RCC 7860 (cell line): Measurements from ENCODE around the gene BRD3OS.

Source experiments
- DNase-seq: peaks from one replicate; pipeline ENCODE4 v3.0.0-alpha.2; 2015; ENCODE audit warnings: low spot score
- FAIRE-seq: peaks from 2 replicates; lab custom pipeline; 2012; peaks lifted over from hg19 to GRCh38; lab: Jason Lieb, UNC

Gene BRD3OS

GRCh38 chr9:134031783-134032182, 6.5 kb downstream of the BRD3OS start:
- DNase-seq (no peak), FAIRE-seq (no peak)

GRCh38 chr9:134032456-134033222, 7.4 kb downstream of the BRD3OS start:
- no peak for FAIRE-seq
- no peak for DNase-seq

DNA sequence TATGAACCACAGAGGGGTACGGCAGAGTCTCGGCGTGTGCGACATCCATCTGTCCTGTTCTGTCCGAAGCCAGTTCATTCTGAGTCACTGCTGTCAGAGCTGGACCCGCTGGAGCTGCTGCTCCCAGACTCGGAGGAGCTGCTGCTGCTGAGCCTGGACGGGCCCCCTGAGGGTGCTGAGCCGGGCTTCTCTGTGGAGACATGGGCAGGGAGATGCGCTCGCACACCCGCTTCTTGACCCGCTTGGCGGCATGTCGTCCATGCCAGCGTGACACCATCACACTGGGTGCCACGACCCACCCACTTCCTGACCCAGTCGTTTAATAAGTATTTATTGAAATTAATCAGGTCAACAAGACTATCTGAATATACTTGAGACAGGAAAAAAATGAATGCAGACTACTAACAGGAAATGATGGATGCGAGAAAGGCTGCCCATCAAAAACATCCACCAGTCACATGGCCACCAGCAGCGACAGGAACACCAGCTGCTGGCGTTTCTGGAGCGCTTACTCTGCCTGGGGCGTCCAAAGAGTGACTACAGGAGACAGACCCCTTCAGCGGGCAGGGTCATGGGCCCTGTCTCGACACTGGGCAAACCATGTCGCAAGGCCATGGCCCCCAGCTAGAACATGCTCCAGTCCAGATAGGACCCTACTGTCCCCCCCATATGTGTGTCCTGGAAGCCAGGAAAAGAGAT, 8.4 kb downstream of the BRD3OS start:
- FAIRE-seq (no peak), DNase-seq (no peak)

GRCh38 chr9:134034215-134035040, 9.1 kb downstream of the BRD3OS start:
- no peak for FAIRE-seq
- no peak for DNase-seq

GRCh38 chr9:134035041-134036039, 10.1 kb downstream of the BRD3OS start:
- FAIRE-seq (no peak), DNase-seq (no peak)

DNA sequence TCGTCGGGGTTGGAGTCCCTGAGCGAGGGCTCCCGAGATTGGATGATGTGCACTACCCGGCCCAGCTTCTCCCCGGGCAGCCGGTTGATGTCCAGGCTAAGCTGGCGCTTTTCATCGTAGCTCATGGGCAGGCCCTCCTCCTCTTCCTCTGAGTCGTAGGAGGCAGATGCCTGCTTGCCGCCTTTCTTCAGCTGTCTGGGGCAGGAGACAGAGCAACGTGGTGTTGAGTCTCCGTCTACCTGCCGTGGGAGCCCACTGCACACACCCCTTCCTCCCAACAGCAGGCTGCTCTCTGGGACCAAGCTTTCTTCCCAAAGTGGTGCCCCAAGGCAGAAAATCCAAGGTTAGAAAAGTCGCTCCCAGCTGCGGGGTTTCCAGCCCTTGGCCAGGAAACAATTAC, 10.8 kb downstream of the BRD3OS start:
- DNase-seq: no peak
- FAIRE-seq: no peak

DNA sequence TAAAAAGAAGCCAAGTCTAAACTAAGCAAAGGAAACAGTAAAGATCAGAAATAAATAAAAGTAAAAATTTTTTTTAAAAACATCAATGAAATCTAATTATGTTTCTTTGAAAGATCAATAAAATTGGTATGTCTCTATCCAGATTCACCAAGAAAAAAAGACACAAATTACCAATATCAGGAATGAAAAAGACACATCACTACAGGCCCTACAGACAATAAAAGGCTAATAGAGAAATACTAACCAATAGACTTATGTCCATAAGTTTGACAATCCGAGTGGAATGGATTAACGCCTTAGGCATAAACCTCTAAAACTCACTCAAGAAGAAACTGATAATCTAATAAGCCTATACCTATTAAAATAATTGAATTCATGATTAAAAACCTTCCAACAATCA, 12.4 kb downstream of the BRD3OS start:
- FAIRE-seq (no peak), DNase-seq (no peak)

DNA sequence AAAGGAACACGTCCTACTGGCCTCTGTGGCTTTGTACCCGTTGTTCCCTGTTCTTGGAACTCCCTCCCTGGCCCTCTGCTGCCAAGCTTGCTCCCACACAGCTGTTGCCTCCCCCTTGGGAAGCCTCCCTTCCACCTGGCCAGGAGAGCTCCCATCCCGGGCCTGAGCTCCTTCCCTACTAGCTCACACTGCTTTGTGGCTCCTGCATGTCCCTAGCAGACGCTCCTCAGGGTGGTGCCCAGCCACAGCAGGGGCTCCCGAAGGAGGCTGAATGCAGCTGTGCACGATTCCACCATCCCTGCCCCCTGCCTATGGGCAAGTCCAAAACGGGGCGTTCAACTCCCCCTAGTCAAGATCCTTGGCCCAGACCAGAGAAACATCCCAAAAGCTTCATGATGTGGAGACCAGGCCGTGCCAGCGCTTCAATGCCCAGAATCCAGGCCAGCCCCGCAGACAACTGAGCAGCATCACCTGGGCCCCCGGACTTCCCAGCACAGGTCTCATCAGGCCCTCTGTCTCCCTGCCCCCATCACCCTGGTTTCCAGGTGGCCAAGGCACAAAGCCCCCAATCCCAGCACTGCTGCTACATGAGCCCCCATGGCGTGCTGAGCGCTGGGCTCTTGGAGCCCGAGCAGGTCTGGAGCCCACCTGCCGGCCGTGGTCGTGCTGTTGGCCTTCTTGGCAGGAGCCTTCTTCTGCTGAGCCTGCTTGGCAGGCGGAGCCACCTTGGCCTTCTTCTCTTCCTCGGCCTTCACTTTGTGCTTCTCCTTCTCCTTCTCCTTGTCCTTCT, 14.3 kb downstream of the BRD3OS start:
- FAIRE-seq: no peak
- no peak for DNase-seq

DNA sequence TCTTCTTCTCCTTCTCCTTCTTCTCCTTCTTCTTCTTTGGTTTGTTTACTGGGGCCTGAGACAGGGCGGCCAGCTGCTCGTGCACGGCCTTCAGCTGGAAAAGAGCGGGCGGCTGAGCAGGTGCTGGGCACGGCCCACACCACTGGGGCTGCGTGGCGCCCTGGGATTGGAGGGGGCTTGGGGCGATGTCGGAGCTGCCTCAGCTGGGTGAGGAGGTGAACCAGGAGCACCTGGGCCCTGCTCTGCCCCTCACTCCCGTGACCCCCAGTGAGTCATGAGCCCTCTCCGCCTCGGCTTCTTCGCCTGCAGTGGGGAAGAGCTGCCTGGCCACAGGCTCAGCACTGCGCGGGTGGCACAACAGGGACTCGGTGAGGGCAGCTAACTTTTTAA, 14.9 kb downstream of the BRD3OS start:
- no peak for FAIRE-seq

DNA sequence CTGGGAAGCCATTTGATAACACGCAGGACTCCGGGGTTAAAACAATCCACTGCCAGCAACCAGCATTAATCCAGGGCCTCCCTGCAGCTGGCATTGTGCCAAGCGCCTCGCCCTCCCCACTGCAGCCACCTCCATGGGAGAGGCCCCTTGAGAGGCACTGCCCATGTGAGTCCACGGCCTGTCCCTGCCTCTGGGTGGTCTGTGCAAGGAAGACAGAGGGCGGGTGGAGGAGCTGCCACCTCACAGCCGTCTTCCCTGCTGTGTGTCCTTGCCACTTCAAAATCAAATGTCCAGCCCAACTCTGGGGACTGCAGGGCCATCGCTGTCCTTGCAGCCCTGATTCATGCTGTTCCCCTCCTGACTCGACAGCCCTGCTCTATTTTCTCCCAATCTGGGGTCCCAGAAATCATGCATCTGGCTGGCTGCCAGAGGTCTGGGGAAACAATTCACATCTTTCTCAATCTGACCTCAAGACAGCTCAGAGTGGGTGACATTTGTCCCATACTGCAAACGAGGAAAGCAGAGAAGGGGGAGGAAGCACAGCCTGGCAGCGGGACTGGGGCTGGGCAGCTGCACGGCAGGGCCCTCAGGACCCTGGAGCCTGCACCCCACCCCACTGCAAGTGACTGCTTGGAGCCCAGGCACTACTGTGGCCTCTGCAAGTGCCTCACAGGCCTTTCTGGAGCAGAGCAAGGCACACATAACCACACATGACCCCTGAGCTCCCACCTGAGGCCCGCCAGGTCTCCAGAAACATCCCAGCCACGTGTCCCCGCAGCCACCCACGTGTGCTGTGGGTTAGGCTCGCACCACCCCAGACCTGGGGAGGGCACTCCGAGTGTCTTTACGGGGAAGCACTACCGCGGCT, 15.7 kb downstream of the BRD3OS start:
- DNase-seq (no peak), FAIRE-seq (no peak)

More for the DNA sequence above, 14.9 kb downstream of the BRD3OS start:
- DNase-seq: no peak

DNA sequence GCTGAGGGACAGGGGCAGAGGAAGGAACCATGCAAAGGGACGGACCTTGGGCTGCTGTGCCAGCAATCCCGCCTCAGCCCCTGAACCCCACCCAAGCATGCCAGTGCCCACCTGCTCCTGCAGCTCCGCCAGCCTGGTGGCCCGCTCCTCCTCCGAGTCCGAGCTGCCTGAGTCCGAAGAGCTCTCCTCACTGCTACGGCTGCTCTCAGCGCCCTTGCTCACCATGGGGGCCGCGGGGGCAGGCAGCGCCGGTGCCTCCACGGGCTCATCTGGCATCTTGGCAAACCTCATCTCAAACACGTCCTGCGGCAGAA, 16.3 kb downstream of the BRD3OS start:
- DNase-seq (no peak), FAIRE-seq (no peak)

GRCh38 chr9:134043531-134043988, 18.3 kb downstream of the BRD3OS start:
- DNase-seq (no peak), FAIRE-seq (no peak)

DNA sequence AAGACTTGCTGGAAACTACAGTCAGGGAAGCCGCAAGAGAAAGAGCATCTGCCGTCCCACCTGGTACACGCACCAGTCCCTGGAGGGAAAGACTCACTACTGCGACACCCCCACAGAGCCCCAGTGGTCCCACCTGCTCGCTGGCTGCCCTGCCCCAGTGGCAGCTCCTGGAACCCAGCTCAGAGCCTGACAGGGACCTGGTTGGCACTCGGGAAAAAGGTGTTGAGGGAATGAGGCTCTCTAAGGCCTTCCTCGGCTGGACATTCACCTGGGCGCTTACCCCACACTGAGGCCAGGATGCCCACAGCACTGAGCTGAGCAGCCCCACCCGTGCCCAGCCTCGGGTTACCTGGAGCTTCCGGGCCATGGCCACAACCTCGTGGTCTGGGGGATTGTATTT, 19.7 kb downstream of the BRD3OS start:
- FAIRE-seq (no peak), DNase-seq (no peak)

DNA sequence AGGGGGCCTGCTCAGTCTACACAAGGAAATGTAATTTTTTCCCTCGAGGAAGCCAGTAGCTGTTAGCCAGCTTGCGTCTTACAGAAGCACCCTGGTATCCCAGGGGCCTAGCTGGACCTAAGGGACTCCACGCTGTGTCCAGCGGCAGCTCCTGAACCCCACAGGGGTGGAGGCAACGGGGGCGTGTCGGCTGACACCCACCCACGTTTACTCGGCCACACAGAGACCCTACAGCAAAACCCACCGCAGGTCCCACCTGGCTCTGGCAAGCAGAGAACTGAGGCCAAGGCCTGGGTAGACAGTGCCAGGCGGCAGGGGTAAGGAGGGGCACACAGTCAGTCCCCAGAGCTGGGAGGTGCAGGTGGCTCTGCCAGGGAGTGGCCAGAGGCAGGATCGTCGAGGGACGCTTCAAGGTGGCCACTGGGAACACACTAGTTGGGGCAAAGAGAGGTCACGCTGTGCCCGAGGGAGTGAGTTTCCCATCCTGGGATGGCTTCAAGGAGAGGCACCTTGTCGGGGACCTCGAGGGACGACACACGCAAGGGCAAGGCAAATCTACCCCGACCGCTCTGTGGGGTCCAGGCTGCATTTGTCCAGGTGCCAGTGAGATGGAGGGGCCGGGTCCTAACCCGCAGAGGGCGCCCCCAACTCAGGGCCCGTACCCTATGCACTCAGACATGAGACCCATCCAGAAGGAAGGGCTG, 20.7 kb downstream of the BRD3OS start:
- FAIRE-seq (no peak), DNase-seq (no peak)

DNA sequence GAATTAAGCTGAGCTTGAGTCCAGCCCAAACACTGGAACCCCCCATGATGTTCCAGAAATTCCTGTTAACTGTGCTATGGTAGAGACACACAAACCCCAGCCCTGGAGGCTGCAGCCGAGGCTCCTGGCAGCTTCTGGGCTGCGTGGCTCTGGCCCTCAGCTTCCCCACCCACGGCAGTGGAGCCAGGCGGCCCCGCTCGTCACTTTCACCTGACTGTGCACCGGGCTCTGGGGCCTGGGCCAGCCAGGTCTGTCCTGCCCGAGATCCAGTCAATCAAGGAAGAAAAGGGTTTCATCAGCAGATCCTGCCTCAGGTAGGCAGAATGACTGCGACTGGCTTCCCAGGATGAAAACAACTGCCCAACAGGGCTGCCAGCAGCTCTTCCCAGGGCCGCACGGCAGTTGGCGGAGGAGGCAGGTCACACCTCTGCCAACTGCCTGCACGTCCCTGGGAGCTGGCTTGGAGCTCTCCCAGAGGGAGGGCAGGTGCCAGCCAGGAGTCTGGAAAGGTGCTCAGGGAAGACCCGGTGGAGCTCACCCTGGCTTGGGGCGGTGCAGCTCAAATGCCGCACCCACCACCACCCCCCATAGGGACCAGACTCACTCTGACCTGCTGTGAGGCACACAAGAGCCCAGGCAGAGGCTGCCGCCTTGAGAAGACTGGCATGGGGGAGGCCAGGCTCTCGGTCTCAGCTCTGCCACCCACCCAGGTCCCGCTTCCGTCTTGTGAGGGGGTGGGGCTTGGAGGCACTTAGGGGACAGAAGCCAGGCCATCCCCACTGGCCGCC, 21.8 kb downstream of the BRD3OS start:
- FAIRE-seq: no peak
- DNase-seq: no peak

- no peak for FAIRE-seq
- no peak for DNase-seq
Measured at GRCh38 chr9:134047868-134048581, 22.7 kb downstream of the BRD3OS start.

DNA sequence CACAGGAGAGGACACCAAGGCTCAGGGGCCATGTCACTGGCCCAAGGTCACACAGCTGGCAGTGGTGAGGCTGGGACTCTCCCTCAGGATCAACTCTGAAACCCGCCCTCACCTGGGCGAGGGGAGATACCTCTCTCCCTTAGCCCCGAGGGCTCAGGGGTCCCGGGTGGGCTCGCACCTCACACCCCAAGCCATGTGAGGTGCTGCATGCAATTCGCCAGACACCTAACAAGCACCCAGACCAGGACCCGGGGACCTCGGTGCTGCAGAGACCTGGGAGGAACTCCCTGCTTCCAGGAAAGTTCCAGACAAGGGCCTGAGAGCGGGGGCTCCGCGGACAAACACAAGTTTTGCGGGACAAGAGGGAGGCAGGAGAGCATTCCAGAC, 23.3 kb downstream of the BRD3OS start:
- DNase-seq (no peak), FAIRE-seq (no peak)
